HCT116 (cell line): Measurements from ENCODE around the gene LLGL2. TPM values are rescaled to one million over a fixed set of nuclear protein-coding genes. Genes with fewer than 3 reads are reported as not detected.

Experiments used
- ATAC-seq: fragments of 200-7000 bp; cut with Tn5 transposase; 2 replicates; pipeline ENCODE4 v1.9.1; 2020; ENCODE audit warnings: mild to moderate bottlenecking, moderate library complexity
- BruUV-seq: library from RNA; stranded (reverse); fragments of 400-500 nt; replicated peaks from 2 replicates; lab custom pipeline; 2021; lab: Mats Ljungman, UMichigan
- CTCF ChIA-PET: fragments of 300-600 bp; sonication (Branson Sonifier 250); formaldehyde crosslinking; loops from one replicate; lab custom pipeline; 2021; ENCODE audit warnings: antibody characterized with exemption; lab: Charles Lee
- POLR2A ChIA-PET: fragments of 300-600, 350-600 bp; sonication (Branson Sonifier 250); formaldehyde crosslinking; loops from one replicate; lab custom pipeline; 2021; ENCODE audit warnings: antibody characterized with exemption; lab: Charles Lee
- RAD21 ChIA-PET, 2 experiments: fragments of 300-600 bp; sonication (Branson Sonifier 250); formaldehyde crosslinking; loops; one replicate each; lab custom pipeline; 2023; ENCODE audit warnings: low total read pairs in 2 of 2; ENCODE audit not compliant: uncharacterized antibody in 2 of 2, unreplicated experiment in 2 of 2, low non-redundant PET in 1 of 2; lab: Charles Lee
- DNase-seq: peaks from one replicate; pipeline ENCODE4 v3.0.0-alpha.2; 2010; ENCODE audit warnings: low read depth, low spot score
- H2AFZ ChIP-seq: fragments of 200-600 bp; shearing (Covaris generic), sonication (generic); 2 replicates; pipeline ENCODE4 v1.6.1; 2017; ENCODE audit warnings: low read depth, mixed run types, mixed read lengths, antibody characterized with exemption, low read length; ENCODE audit not compliant: poor library complexity, severe bottlenecking
- H3K27ac ChIP-seq: 2 replicates; pipeline ENCODE4 v1.5.1; 2012; ENCODE audit warnings: low read depth, low read length
- H3K27me3 ChIP-seq: fragments of 200-600 bp; sonication (generic); 2 replicates; pipeline ENCODE4 v1.6.1; 2016; ENCODE audit warnings: mixed run types, low read length, mixed read lengths; ENCODE audit not compliant: insufficient read depth
- H3K36me3 ChIP-seq, 2 experiments: fragments of 200-500 bp in 1 of 2; fragments of 200-600 bp in 1 of 2; sonication (Bioruptor generic) in 1 of 2; sonication (generic) in 1 of 2; 2 replicates each; pipeline versions ENCODE4 v1.5.1 to v1.6.1; 2014 to 2016; ENCODE audit warnings: low read length in 2 of 2, inconsistent platforms in 1 of 2, mixed read lengths in 1 of 2, mixed run types in 1 of 2; ENCODE audit not compliant: insufficient read depth in 2 of 2, control insufficient read depth in 1 of 2
- H3K4me1 ChIP-seq, 2 experiments: fragments of 200-600 bp in 1 of 2; sonication (generic) in 1 of 2; 2 replicates each; pipeline versions ENCODE4 v1.5.1 to v1.6.1; 2012 to 2017; ENCODE audit warnings: low read length in 2 of 2, inconsistent platforms in 1 of 2, mild to moderate bottlenecking in 1 of 2, mixed read lengths in 1 of 2, mixed run types in 1 of 2, moderate library complexity in 1 of 2; ENCODE audit not compliant: insufficient read depth in 2 of 2, control insufficient read depth in 1 of 2
- H3K4me2 ChIP-seq: fragments of 200-600 bp; sonication (generic); 2 replicates; pipeline ENCODE4 v1.6.1; 2017; ENCODE audit warnings: mixed run types, low read length, mixed read lengths
- H3K4me3 ChIP-seq, 2 experiments: fragments of 200-600 bp in 1 of 2; sonication (generic) in 1 of 2; replicated peaks in 1 of 2; 2 replicates each; pipeline ENCODE4 v1.5.1; 2011 to 2016; ENCODE audit warnings: low read length in 2 of 2, control low read depth in 1 of 2, low read depth in 1 of 2, mild to moderate bottlenecking in 1 of 2, mixed read lengths in 1 of 2, mixed run types in 1 of 2
- H3K79me2 ChIP-seq: fragments of 200-600 bp; sonication (generic); 2 replicates; pipeline ENCODE4 v1.6.1; 2017; ENCODE audit warnings: mild to moderate bottlenecking, mixed run types, low read length, moderate library complexity, mixed read lengths; ENCODE audit not compliant: insufficient read depth
- H3K9ac ChIP-seq: fragments of 200-600 bp; sonication (generic); 2 replicates; pipeline ENCODE4 v1.6.1; 2016; ENCODE audit warnings: low read length, mixed read lengths
- H3K9me2 ChIP-seq: fragments of 200-600 bp; sonication (generic), shearing (Covaris generic); 2 replicates; pipeline ENCODE4 v1.6.1; 2017; ENCODE audit warnings: mixed run types, mild to moderate bottlenecking, moderate library complexity; ENCODE audit not compliant: insufficient read depth
- H3K9me3 ChIP-seq, 2 experiments: fragments of 200-500 bp in 1 of 2; fragments of 200-600 bp in 1 of 2; sonication (Bioruptor generic) in 1 of 2; sonication (generic) in 1 of 2; 2 replicates each; pipeline ENCODE4 v1.6.1; 2014 to 2017; ENCODE audit warnings: low read length in 2 of 2, mixed read lengths in 2 of 2, inconsistent platforms in 1 of 2, low read depth in 1 of 2, mild to moderate bottlenecking in 1 of 2, mixed run types in 1 of 2, moderate library complexity in 1 of 2; ENCODE audit not compliant: control insufficient read depth in 1 of 2, insufficient read depth in 1 of 2
- H4K20me1 ChIP-seq: fragments of 200-600 bp; sonication (generic), shearing (Covaris generic); 2 replicates; pipeline ENCODE4 v1.6.1; 2017; ENCODE audit warnings: mixed run types, mild to moderate bottlenecking, moderate library complexity; ENCODE audit not compliant: insufficient read depth
- EGR1 ChIP-seq: IDR thresholded peaks from 2 replicates; pipeline ENCODE4 v1.6.1; 2012; ENCODE audit warnings: low read depth
- POLR2AphosphoS5 ChIP-seq: IDR thresholded peaks from 2 replicates; pipeline ENCODE4 v1.6.1; 2011; ENCODE audit warnings: mild to moderate bottlenecking, low read depth, low read length, moderate library complexity
- RAD21 ChIP-seq: IDR thresholded peaks from 2 replicates; pipeline ENCODE4 v1.6.1; 2012; ENCODE audit warnings: low read depth, mild to moderate bottlenecking
- SRF ChIP-seq: IDR thresholded peaks from 2 replicates; pipeline ENCODE4 v1.6.1; 2012; ENCODE audit warnings: low read depth
- YY1 ChIP-seq: IDR thresholded peaks from 2 replicates; pipeline ENCODE4 v1.6.1; 2011; ENCODE audit warnings: low read length, low read depth, moderate library complexity, mild to moderate bottlenecking; ENCODE audit not compliant: insufficient replicate concordance; ENCODE audit errors: extremely low read depth
- ZBTB33 ChIP-seq: IDR thresholded peaks from 2 replicates; pipeline ENCODE4 v1.6.1; 2011; ENCODE audit warnings: mild to moderate bottlenecking, low read length, moderate library complexity; ENCODE audit not compliant: insufficient replicate concordance; ENCODE audit errors: extremely low read depth
- intact Hi-C: fragments of 100-400 bp; cut with micrococcal nuclease; formaldehyde crosslinking; loops from 2 replicates; pipeline ENCODE4 v1.10.0; 2022
- total RNA-seq: library from RNA; stranded (reverse); gene quantifications from one replicate; pipeline ENCODE4 v1.2.1, GENCODE V29; 2021; ENCODE audit not compliant: unreplicated experiment
- TF ChIP-seq, protein P1 (sequence below): IDR thresholded peaks from 2 replicates; pipeline ENCODE4 v1.6.1; 2012

LLGL2 gene
- total RNA-seq, 1 experiment from 2014 or later: 209 TPM

DNA sequence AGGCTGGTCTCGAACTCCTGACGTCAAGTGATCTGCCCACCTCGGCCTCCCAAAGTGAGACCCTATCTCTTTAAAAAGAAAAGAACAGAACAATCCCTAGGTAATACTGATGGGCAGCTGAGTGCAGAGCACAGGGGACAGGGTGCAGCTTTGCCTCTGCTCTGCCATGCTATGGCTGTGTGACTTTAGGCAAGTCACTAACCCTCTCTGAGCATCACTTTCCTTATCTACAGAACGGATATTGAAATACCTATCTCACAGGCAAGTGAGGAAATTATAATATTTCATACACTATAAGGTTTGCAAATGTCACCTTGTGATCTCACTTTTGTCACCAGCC lies 14.3 kb upstream of the LLGL2 start:
- BruUV-seq: no TSS peak
- Histone ChIP-seq H3K4me2 (no peak overlapping the region), H3K9ac (no peak overlapping the region), H3K9me3 (no peaks in the 10 kb centered on the region), H3K27ac (peak overlapping the region; percentile 35; the same call in 1 of the 2 replicates), H3K4me1 (peaks cover 21 to 56% of the 10 kb centered on the region in 2 experiments), H3K79me2 (peaks cover 51% of the 10 kb centered on the region), H3K36me3 (peaks cover 9 to 32% of the 10 kb centered on the region in 2 experiments; a peak in 2 of 4 replicates), H4K20me1 (no peaks in the 10 kb centered on the region; the same call in 1 of the 2 replicates), H3K4me3 (no peak overlapping the region), H2AFZ (no peak overlapping the region), H3K9me2 (no peaks in the 10 kb centered on the region), H3K27me3 (no peaks in the 10 kb centered on the region)
- ATAC-seq: no peak
- CTCF ChIA-PET: interaction anchor here (1.3 kb wide), 1 partner anchor 90 kb away, joined by 3 read pairs; no protein-coding TSS in a partner anchor
- POLR2A ChIA-PET: interaction anchor here (0.6 kb wide), 1 partner anchor 8 kb away, joined by 3 read pairs; no protein-coding TSS in a partner anchor
- no peak for DNase-seq
- intact Hi-C loops: loop anchor here (10.0 kb wide), 1 partner anchor 234 kb away; no protein-coding TSS in a partner anchor
- RAD21 ChIA-PET: no interaction called here
- TF ChIP-seq EGR1: no peak

- TF ChIP-seq POLR2AphosphoS5 (peak; percentile 28; the same call in 1 of the 2 replicates), ZBTB33 (no peak), RAD21 (no peak), SRF (no peak), YY1 (no peak)
- TF ChIP-seq, protein P1, sequence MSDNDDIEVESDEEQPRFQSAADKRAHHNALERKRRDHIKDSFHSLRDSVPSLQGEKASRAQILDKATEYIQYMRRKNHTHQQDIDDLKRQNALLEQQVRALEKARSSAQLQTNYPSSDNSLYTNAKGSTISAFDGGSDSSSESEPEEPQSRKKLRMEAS: no peak
- intact Hi-C loops: loop anchor here (10.0 kb wide), 1 partner anchor 233 kb away; no protein-coding TSS in a partner anchor
- ATAC-seq (no peak), DNase-seq (no peak)
- Histone ChIP-seq H3K9me3 (no peaks in the 10 kb centered on the region), H3K27ac (peak overlapping the region; percentile 35; the same call in 1 of the 2 replicates), H3K4me1 (peaks cover 21 to 56% of the 10 kb centered on the region in 2 experiments), H3K27me3 (no peaks in the 10 kb centered on the region), H4K20me1 (no peaks in the 10 kb centered on the region; the same call in 1 of the 2 replicates), H3K36me3 (peaks cover 5 to 27% of the 10 kb centered on the region in 2 experiments; a peak in 2 of 4 replicates), H3K79me2 (peaks cover 55% of the 10 kb centered on the region), H2AFZ (no peak overlapping the region), H3K9ac (no peak overlapping the region), H3K4me2 (peak overlapping the region; percentile 36), H3K9me2 (no peaks in the 10 kb centered on the region), H3K4me3 (no peak overlapping the region)
- ChIA-PET RAD21 (no interaction called here), CTCF (interaction anchor here (1.0 kb wide), 1 partner anchor 13 kb away, joined by 4 read pairs; the partner anchor contains the start of gene LLGL2), POLR2A (interaction anchor here (0.6 to 1.0 kb wide), 3 partner anchors 9 to 223 kb away, joined by 3 read pairs; partner anchors contain the start of gene SLC25A19)
- no TSS peak for BruUV-seq
Measured at GRCh38 chr17:75511610-75512575, 13.6 kb upstream of the LLGL2 start.
